Right atrium auricular region (tissue), 2 donors: ENCODE results near the gene FAM107B. TPM values are rescaled to one million over a fixed set of nuclear protein-coding genes. Genes with fewer than 3 reads are reported as not detected.

Experiments
- DNase-seq: peaks from one replicate; pipeline ENCODE4 v3.0.0-alpha.2; 2019; ENCODE audit warnings: low spot score
- H3K27ac ChIP-seq, 2 donors: fragments of 200-600 bp; sonication (generic); 1 replicate in 1 of 2; 2 replicates in 1 of 2; pipeline ENCODE4 v1.5.1; 2016 to 2019
- H3K27me3 ChIP-seq, 2 donors: fragments of 200-600 bp; sonication (generic); one replicate each; pipeline versions ENCODE4 v1.5.1 to v1.6.0; 2017 to 2019
- H3K36me3 ChIP-seq: fragments of 200-600 bp; sonication (generic); one replicate; pipeline ENCODE4 v1.5.1; 2016
- H3K4me1 ChIP-seq, 2 donors: fragments of 200-600 bp; sonication (generic); one replicate each; pipeline versions ENCODE4 v1.5.1 to v1.6.0; 2017 to 2019
- H3K4me3 ChIP-seq, 2 donors: fragments of 200-600 bp; sonication (generic); 1 replicate in 1 of 2; 2 replicates in 1 of 2; pipeline ENCODE4 v1.5.1; 2017 to 2019; ENCODE audit warnings: mild to moderate bottlenecking in 1 of 2, moderate library complexity in 1 of 2
- H3K9me3 ChIP-seq, 2 donors: fragments of 200-600 bp; sonication (generic); one replicate each; pipeline ENCODE4 v1.5.1; 2019
- total RNA-seq, 2 donors: library from RNA; depleted of rRNA; stranded (reverse); fragments of >200 nt; gene quantifications; one replicate each; pipeline ENCODE4 v1.1.0, GENCODE V29; 2016
- TF ChIP-seq, protein P1 (sequence below), 2 donors: fragments of 200-600 bp; sonication (generic); IDR thresholded peaks; one replicate each; pipeline ENCODE4 v1.5.1; 2019; ENCODE audit warnings: antibody characterized with exemption in 2 of 2

The FAM107B gene
- total RNA-seq, 2 donors from 2014 or later, result 10.6 to 14.1 TPM

DNA sequence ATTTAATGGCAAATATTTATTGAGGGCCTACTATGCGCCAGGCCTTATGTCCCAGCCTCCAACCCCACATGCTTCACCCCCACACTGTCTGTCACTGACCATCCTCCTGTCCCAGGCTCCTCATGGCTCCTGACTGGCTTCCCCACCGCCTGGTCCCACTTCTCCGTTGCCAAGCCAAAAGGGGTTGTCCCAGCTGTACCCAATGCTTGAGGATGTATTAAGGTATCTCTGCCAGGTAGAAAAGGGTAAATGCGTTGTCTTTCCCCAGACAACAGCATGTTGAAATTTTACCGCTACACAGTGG is 275.1 kb downstream of the FAM107B start:
- H3K27ac ChIP-seq, result peak overlapping the region in 1 of 2 donors; percentile 16

DNA sequence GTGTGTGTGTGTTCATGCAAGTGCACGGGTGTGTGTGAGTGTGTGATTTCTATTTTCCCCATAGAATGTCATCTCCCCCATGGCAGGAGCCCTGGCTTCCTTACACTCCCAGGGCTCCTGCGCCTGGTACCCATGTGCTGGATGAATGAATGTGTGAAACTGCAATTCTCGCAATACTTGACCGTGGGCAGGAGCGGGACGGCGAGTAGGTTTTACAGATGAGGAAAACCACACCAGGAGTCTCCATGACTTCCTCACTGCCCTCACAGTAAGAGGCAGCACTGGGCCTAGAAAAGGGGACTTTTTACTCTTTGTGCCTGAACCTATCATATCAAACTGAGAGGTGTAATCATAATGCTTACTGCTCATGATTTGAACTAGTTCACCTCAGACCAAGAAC is 276.4 kb downstream of the FAM107B start:
- H3K27me3 ChIP-seq, result no peaks in the 10 kb centered on the region
- no peak overlapping the region for H3K4me3 ChIP-seq
- TF ChIP-seq, protein P1, sequence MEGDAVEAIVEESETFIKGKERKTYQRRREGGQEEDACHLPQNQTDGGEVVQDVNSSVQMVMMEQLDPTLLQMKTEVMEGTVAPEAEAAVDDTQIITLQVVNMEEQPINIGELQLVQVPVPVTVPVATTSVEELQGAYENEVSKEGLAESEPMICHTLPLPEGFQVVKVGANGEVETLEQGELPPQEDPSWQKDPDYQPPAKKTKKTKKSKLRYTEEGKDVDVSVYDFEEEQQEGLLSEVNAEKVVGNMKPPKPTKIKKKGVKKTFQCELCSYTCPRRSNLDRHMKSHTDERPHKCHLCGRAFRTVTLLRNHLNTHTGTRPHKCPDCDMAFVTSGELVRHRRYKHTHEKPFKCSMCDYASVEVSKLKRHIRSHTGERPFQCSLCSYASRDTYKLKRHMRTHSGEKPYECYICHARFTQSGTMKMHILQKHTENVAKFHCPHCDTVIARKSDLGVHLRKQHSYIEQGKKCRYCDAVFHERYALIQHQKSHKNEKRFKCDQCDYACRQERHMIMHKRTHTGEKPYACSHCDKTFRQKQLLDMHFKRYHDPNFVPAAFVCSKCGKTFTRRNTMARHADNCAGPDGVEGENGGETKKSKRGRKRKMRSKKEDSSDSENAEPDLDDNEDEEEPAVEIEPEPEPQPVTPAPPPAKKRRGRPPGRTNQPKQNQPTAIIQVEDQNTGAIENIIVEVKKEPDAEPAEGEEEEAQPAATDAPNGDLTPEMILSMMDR (IDR thresholded peaks at IDR 0.05), result no peak
- no peaks in the 10 kb centered on the region for H3K9me3 ChIP-seq
- H3K27ac ChIP-seq, result no peak overlapping the region
- no peak for DNase-seq
- H3K4me1 ChIP-seq, result no peaks in the 10 kb centered on the region
- no peaks in the 10 kb centered on the region for H3K36me3 ChIP-seq

More for the DNA sequence above, 275.1 kb downstream of the FAM107B start:
- Histone ChIP-seq H3K36me3 (no peaks in the 10 kb centered on the region), H3K4me1 (no peaks in the 10 kb centered on the region), H3K4me3 (no peak overlapping the region), H3K9me3 (no peaks in the 10 kb centered on the region), H3K27me3 (no peaks in the 10 kb centered on the region)
- TF ChIP-seq, protein P1 (IDR thresholded peaks at IDR 0.05), result no peak
- DNase-seq, result no peak

DNA sequence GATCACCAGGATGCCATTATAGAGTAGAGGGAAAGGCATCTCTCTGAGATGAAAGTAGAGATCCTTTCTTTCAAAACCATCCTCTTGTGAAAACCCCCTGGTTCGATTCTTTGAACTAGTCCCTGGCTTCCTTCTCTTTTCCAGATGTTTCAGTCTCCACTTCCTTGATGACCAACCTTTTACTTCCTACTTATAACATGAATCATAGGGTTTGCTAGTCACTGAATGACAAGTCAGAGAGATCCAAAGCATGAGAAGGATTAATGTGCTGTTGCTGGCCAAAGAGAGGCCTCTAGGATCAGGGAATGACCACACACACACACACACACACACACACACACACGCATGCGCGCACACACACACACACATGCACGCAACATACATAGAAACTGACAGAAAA is 282.9 kb downstream of the FAM107B start:
- H3K36me3 ChIP-seq, result no peaks in the 10 kb centered on the region
- DNase-seq, result no peak
- TF ChIP-seq, protein P1 (IDR thresholded peaks at IDR 0.05), result no peak

DNA sequence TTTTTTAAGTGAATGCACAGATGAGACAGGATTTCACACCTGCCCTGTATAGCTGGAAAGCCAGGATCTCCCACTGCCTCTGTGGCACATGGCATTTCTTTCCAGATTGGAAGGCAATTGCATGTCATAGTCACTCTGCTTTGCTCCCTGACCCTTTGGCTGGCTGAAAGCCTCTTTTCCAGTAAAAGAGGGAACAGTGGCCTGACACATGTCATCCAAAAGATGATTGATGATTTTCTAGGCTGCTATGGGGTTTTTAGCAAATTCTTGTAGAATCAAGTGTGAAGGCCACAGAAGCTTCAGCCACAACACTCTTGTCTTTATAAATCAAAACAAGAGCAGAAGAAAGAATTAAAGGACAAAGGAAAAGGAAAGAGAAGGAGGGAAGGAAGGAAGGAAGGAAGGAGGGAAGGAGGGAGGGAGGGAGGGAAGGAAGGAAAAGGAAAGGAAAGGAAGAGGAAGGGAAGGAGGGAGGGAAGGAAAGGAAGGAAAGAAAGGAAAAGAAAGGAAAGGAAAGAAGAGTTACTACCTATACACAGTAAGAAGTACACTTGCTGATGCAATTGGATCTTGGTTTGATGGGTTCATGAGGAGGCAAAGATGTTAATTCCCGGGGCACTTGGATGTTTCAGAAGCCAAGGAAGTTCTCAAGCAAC is 285.0 kb downstream of the FAM107B start:
- H3K27me3 ChIP-seq, result no peaks in the 10 kb centered on the region
- TF ChIP-seq, protein P1 (IDR thresholded peaks at IDR 0.05), result no peak
- H3K27ac ChIP-seq, result no peak overlapping the region
- H3K4me1 ChIP-seq, result no peaks in the 10 kb centered on the region
- no peak for DNase-seq
- H3K9me3 ChIP-seq, result no peaks in the 10 kb centered on the region
- no peak overlapping the region for H3K4me3 ChIP-seq
- no peaks in the 10 kb centered on the region for H3K36me3 ChIP-seq

More for the DNA sequence above, 282.9 kb downstream of the FAM107B start:
- Histone ChIP-seq H3K9me3 (no peaks in the 10 kb centered on the region), H3K27me3 (no peaks in the 10 kb centered on the region), H3K4me1 (no peaks in the 10 kb centered on the region), H3K27ac (no peak overlapping the region), H3K4me3 (no peak overlapping the region)

DNA sequence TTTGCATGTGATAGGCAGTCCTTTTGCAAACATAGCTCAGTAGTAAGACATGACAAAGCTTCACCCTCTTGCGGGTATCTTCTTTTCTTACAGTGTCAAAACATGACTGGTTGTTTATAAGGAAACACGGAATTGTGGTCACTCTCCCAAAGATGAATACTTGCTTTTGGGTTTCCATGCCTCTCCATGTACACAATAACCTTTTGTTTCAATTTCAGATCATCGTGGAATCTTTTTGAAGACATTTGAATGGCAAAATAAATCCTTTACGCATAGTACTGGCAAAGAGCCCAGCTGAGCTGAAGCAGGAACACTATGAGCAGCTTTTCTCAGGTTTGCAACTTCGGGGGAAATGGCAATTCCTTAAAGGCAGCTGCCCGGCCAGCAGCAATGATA is 287.2 kb downstream of the FAM107B start:
- Histone ChIP-seq H3K27me3 (no peaks in the 10 kb centered on the region), H3K36me3 (no peaks in the 10 kb centered on the region), H3K27ac (no peak overlapping the region), H3K4me1 (no peaks in the 10 kb centered on the region), H3K9me3 (no peaks in the 10 kb centered on the region), H3K4me3 (no peak overlapping the region)
- TF ChIP-seq, protein P1 (IDR thresholded peaks at IDR 0.05), result no peak
- DNase-seq, result no peak
